Left ventricle myocardium inferior (tissue), 1 donor: Measurements from ENCODE around the gene NOL6. TPM values are rescaled to one million over a fixed set of nuclear protein-coding genes. Genes with fewer than 3 reads are reported as not detected.

Experiments
- DNase-seq: peaks from one replicate; pipeline ENCODE4 v3.0.0-alpha.2; 2020
- H3K27ac ChIP-seq: fragments of 200-600 bp; replicated peaks from 2 replicates; pipeline ENCODE4 v1.8.0; 2021
- H3K27me3 ChIP-seq: fragments of 200-600 bp; 2 replicates; pipeline ENCODE4 v1.8.0; 2021; ENCODE audit warnings: low read depth
- H3K36me3 ChIP-seq: fragments of 200-600 bp; 2 replicates; pipeline ENCODE4 v1.8.0; 2021
- H3K4me1 ChIP-seq: fragments of 200-600 bp; 2 replicates; pipeline ENCODE4 v1.8.0; 2021
- H3K4me3 ChIP-seq: fragments of 200-600 bp; 2 replicates; pipeline ENCODE4 v1.8.0; 2021; ENCODE audit warnings: mild to moderate bottlenecking, moderate library complexity
- H3K9me3 ChIP-seq: fragments of 200-600 bp; replicated peaks from 2 replicates; pipeline ENCODE4 v1.8.0; 2021
- intact Hi-C: fragments of 100-400 bp; cut with micrococcal nuclease; formaldehyde crosslinking; loops from one replicate; pipeline ENCODE4 v1.11.0; 2022
- total RNA-seq: library from RNA; stranded (reverse); fragmentation: NEBNext Ultra II Directional; extraction: Animal tissue kit (Norgen Biotek cat#: 25700); gene quantifications from one replicate; pipeline ENCODE4 v1.2.1, GENCODE V29; 2021
- TF ChIP-seq, protein P1 (sequence below): fragments of 200-600 bp; IDR thresholded peaks from 2 replicates; pipeline ENCODE4 v1.8.0; 2021; ENCODE audit warnings: antibody characterized with exemption, mild to moderate bottlenecking, borderline replicate concordance
- donor health status: DM: no; HTN: yes; CAD: no; lungs with severe emphysema.

The NOL6 gene
- total RNA-seq, 1 donor from 2014 or later, result 13.4 TPM

- Histone ChIP-seq H3K27me3 (peaks cover 22% of the 10 kb centered on the region), H3K4me1 (peaks cover 34% of the 10 kb centered on the region), H3K27ac (peak overlapping the region; percentile 64), H3K9me3 (no peaks in the 10 kb centered on the region), H3K36me3 (no peaks in the 10 kb centered on the region), H3K4me3 (no peak overlapping the region)
- no peak for DNase-seq
- intact Hi-C loops, result no loop called here
- TF ChIP-seq, protein P1, sequence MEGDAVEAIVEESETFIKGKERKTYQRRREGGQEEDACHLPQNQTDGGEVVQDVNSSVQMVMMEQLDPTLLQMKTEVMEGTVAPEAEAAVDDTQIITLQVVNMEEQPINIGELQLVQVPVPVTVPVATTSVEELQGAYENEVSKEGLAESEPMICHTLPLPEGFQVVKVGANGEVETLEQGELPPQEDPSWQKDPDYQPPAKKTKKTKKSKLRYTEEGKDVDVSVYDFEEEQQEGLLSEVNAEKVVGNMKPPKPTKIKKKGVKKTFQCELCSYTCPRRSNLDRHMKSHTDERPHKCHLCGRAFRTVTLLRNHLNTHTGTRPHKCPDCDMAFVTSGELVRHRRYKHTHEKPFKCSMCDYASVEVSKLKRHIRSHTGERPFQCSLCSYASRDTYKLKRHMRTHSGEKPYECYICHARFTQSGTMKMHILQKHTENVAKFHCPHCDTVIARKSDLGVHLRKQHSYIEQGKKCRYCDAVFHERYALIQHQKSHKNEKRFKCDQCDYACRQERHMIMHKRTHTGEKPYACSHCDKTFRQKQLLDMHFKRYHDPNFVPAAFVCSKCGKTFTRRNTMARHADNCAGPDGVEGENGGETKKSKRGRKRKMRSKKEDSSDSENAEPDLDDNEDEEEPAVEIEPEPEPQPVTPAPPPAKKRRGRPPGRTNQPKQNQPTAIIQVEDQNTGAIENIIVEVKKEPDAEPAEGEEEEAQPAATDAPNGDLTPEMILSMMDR, result no peak
Observed at GRCh38 chr9:33439731-33440130, 34.0 kb downstream of the NOL6 start.

GRCh38 chr9:33438926-33439680, 34.6 kb downstream of the NOL6 start:
- TF ChIP-seq, protein P1, result no peak
- H3K27me3 ChIP-seq, result peaks cover 23% of the 10 kb centered on the region
- no peaks in the 10 kb centered on the region for H3K36me3 ChIP-seq
- DNase-seq, result no peak
- H3K4me3 ChIP-seq, result no peak overlapping the region
- peak overlapping the region; percentile 64 for H3K27ac ChIP-seq
- intact Hi-C loops, result no loop called here
- no peaks in the 10 kb centered on the region for H3K9me3 ChIP-seq
- peaks cover 34% of the 10 kb centered on the region for H3K4me1 ChIP-seq

DNA sequence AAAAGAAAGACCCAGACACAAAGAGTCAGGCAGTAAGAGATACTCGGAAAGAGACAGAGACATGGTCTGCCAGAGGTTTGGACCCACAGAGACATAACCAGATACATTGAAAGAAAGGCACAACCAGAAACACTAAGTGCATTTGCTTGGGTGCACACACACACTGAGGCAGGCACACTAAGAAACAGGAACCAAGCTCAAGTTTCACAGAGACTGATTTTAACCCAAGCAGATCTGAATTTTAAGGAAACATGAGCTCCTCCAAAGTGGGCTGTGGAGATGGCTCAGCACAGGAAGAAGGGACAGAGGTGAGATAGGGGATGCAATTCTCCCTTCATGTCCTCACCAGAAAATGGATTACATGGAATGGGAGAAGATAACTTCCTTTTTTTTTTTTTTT, 35.8 kb downstream of the NOL6 start:
- peaks cover 34% of the 10 kb centered on the region for H3K4me1 ChIP-seq
- intact Hi-C loops, result no loop called here

GRCh38 chr9:33437205-33437604, 36.5 kb downstream of the NOL6 start:
- intact Hi-C loops, result no loop called here
- TF ChIP-seq, protein P1, result no peak

More for the DNA sequence above, 35.8 kb downstream of the NOL6 start:
- TF ChIP-seq, protein P1, result no peak
- no peak overlapping the region for H3K4me3 ChIP-seq
- no peaks in the 10 kb centered on the region for H3K9me3 ChIP-seq
- H3K27me3 ChIP-seq, result peaks cover 23% of the 10 kb centered on the region
- no peak for DNase-seq
- H3K27ac ChIP-seq, result peak overlapping the region; percentile 66
- no peaks in the 10 kb centered on the region for H3K36me3 ChIP-seq

DNA sequence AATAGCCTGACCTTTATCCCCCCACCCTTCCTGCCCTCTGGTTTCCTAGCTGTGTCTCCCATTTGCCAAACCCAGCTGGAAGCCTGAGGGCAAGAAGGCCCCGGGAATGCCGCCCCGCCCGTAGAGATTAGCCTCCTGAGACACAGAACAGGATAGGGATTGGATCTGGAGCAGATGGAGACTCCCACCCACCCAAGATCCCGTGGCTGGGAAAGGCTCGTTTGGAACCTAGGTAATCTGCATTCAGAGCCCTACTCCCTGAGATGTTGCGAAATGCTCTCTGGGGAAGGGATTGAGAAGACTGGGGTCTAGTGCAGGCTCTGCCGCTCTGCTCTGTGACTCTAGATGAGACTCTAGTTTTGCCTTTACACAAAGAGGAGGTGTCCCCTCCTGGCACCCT, 37.3 kb downstream of the NOL6 start:
- Histone ChIP-seq H3K27ac (peak overlapping the region; percentile 66), H3K4me1 (peaks cover 40% of the 10 kb centered on the region), H3K36me3 (no peaks in the 10 kb centered on the region), H3K4me3 (no peak overlapping the region), H3K9me3 (no peaks in the 10 kb centered on the region), H3K27me3 (peaks cover 23% of the 10 kb centered on the region)
- intact Hi-C loops, result no loop called here
- DNase-seq, result no peak
- TF ChIP-seq, protein P1, result no peak

More at GRCh38 chr9:33437205-33437604, 36.5 kb downstream of the NOL6 start:
- Histone ChIP-seq H3K36me3 (no peaks in the 10 kb centered on the region), H3K4me3 (no peak overlapping the region), H3K27me3 (peaks cover 23% of the 10 kb centered on the region), H3K27ac (peak overlapping the region; percentile 66), H3K9me3 (no peaks in the 10 kb centered on the region), H3K4me1 (peaks cover 34% of the 10 kb centered on the region)
- no peak for DNase-seq
